Endothelial cell of umbilical vein (primary cell): ENCODE measurements around the gene POU2AF1.

Experiments used
- EZH2 ChIP-seq: IDR thresholded peaks from 2 replicates; pipeline ENCODE4 v1.6.1; 2012; ENCODE audit warnings: borderline replicate concordance, low read depth, mild to moderate bottlenecking, moderate library complexity, low read length, inconsistent platforms; ENCODE audit not compliant: severe bottlenecking
- MAX ChIP-seq: IDR thresholded peaks from 2 replicates; pipeline ENCODE4 v1.6.1; 2011; ENCODE audit not compliant: insufficient read depth, insufficient read length
- POLR2A ChIP-seq: IDR thresholded peaks from 2 replicates; pipeline ENCODE4 v1.6.1; 2012; ENCODE audit warnings: low read depth, mild to moderate bottlenecking, control low read depth, low read length
- POLR2AphosphoS5 ChIP-seq: IDR thresholded peaks from 2 replicates; pipeline ENCODE4 v1.6.1; 2012; ENCODE audit warnings: low read depth, mild to moderate bottlenecking, control low read depth, low read length, moderate library complexity; ENCODE audit not compliant: insufficient read depth
- TF ChIP-seq, protein P1 (sequence below), 2 donors: IDR thresholded peaks; 1 replicate in 1 of 2; 2 replicates in 1 of 2; pipeline ENCODE4 v1.5.1; 2011; ENCODE audit warnings: low read length in 2 of 2, mild to moderate bottlenecking in 2 of 2, moderate library complexity in 2 of 2, control low read depth in 1 of 2, inconsistent platforms in 1 of 2, low read depth in 1 of 2; ENCODE audit not compliant: insufficient read depth in 1 of 2; ENCODE audit errors: extremely low read depth in 1 of 2

GRCh38 chr11:111406091-111406490 is 27.0 kb upstream of the POU2AF1 start:
- TF ChIP-seq, protein P1, sequence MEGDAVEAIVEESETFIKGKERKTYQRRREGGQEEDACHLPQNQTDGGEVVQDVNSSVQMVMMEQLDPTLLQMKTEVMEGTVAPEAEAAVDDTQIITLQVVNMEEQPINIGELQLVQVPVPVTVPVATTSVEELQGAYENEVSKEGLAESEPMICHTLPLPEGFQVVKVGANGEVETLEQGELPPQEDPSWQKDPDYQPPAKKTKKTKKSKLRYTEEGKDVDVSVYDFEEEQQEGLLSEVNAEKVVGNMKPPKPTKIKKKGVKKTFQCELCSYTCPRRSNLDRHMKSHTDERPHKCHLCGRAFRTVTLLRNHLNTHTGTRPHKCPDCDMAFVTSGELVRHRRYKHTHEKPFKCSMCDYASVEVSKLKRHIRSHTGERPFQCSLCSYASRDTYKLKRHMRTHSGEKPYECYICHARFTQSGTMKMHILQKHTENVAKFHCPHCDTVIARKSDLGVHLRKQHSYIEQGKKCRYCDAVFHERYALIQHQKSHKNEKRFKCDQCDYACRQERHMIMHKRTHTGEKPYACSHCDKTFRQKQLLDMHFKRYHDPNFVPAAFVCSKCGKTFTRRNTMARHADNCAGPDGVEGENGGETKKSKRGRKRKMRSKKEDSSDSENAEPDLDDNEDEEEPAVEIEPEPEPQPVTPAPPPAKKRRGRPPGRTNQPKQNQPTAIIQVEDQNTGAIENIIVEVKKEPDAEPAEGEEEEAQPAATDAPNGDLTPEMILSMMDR (IDR thresholded peaks at IDR 0.05; ENCODE audit: extremely low read depth in 1 of 2, insufficient read depth in 1 of 2, low read depth in 1 of 2, low read length in 2 of 2), result no peak
- no peak for TF ChIP-seq EZH2
- no peak for TF ChIP-seq POLR2A
- no peak for TF ChIP-seq POLR2AphosphoS5
- no peak for TF ChIP-seq MAX
